K562 (cell line): ENCODE measurements around the gene AHSP. TPM values are rescaled to one million over a fixed set of nuclear protein-coding genes. Genes with fewer than 3 reads are reported as not detected.
A peak's percentile ranks its signal among the peaks of the same experiment; 100 is the strongest.

Source experiments
- ATAC-seq: fragments of 200-7000 bp; cut with Tn5 transposase; 3 replicates; pipeline ENCODE4 v1.9.1; 2020; ENCODE audit warnings: moderate library complexity
- BruUV-seq: library from RNA; stranded (reverse); fragments of 400-500 nt; replicated peaks from 2 replicates; lab custom pipeline; 2021; lab: Mats Ljungman, UMichigan
- CTCF ChIA-PET: fragments of 300-600 bp; formaldehyde crosslinking; extraction: SDS; loops from one replicate; lab custom pipeline; 2021; ENCODE audit warnings: low intra/inter-chr PET ratio; lab: Yijun Ruan, JAX
- POLR2A ChIA-PET: fragments of 300-600, 350-650 bp; sonication (Branson Sonifier 250); formaldehyde crosslinking; extraction: SDS; loops from one replicate; lab custom pipeline; 2021; ENCODE audit warnings: antibody characterized with exemption, inconsistent platforms; lab: Yijun Ruan, JAX
- DNase-seq, 4 experiments: peaks; one replicate each; pipeline versions ENCODE4 v3.0.0 to v3.0.0-alpha.2; 2011 to 2018; ENCODE audit warnings: low spot score in 3 of 4, mixed read lengths in 3 of 4; ENCODE audit errors: extremely low read depth in 1 of 4
- FAIRE-seq: peaks from 2 replicates; lab custom pipeline; 2011; peaks lifted over from hg19 to GRCh38; lab: Jason Lieb, UNC
- H2AFZ ChIP-seq: 2 replicates; pipeline ENCODE4 v1.6.0; 2011; ENCODE audit warnings: low read depth, low read length, control low read depth, inconsistent platforms
- H3K27ac ChIP-seq: fragments of 200-600 bp; 3 replicates; pipeline ENCODE4 v1.8.0; 2011; ENCODE audit warnings: low read depth, mild to moderate bottlenecking, control low read depth, inconsistent platforms, low read length, moderate library complexity, mixed read lengths; ENCODE audit errors: extremely low read depth
- H3K27me3 ChIP-seq, 2 experiments: fragments of 300-600 bp in 1 of 2; 2 replicates in 1 of 2; 3 replicates in 1 of 2; pipeline versions ENCODE4 v1.6.0 to v1.8.0; 2011; ENCODE audit warnings: inconsistent platforms in 2 of 2, low read length in 2 of 2, mild to moderate bottlenecking in 1 of 2, mixed read lengths in 1 of 2, moderate library complexity in 1 of 2; ENCODE audit not compliant: control insufficient read depth in 2 of 2, insufficient read depth in 2 of 2
- H3K36me3 ChIP-seq: fragments of 300-600 bp; 3 replicates; pipeline ENCODE4 v1.8.0; 2011; ENCODE audit warnings: mild to moderate bottlenecking, low read length, inconsistent platforms; ENCODE audit not compliant: control insufficient read depth, insufficient read depth
- H3K4me1 ChIP-seq, 2 experiments: fragments of 200-600 bp in 1 of 2; replicated peaks in 1 of 2; 2 replicates in 1 of 2; 3 replicates in 1 of 2; pipeline versions ENCODE4 v1.5.1 to v1.8.0; 2011; ENCODE audit warnings: inconsistent platforms in 2 of 2, low read length in 2 of 2, mild to moderate bottlenecking in 1 of 2, mixed read lengths in 1 of 2, moderate library complexity in 1 of 2; ENCODE audit not compliant: control insufficient read depth in 2 of 2, insufficient read depth in 2 of 2
- H3K4me2 ChIP-seq: 2 replicates; pipeline ENCODE4 v1.6.1; 2011; ENCODE audit warnings: low read length, control low read depth, inconsistent platforms, mixed read lengths; ENCODE audit not compliant: insufficient read depth
- H3K4me3 ChIP-seq: fragments of 200-600 bp; sonication (generic), shearing (Covaris generic); 2 replicates; pipeline ENCODE4 v1.5.1; 2016; ENCODE audit warnings: control low read depth, inconsistent platforms
- H3K79me2 ChIP-seq: fragments of 200-600 bp; 3 replicates; pipeline ENCODE4 v1.8.0; 2011; ENCODE audit warnings: low read length, inconsistent platforms; ENCODE audit not compliant: control insufficient read depth, insufficient read depth
- H3K9ac ChIP-seq, 2 experiments: 2 replicates each; pipeline versions ENCODE4 v1.6.0 to v1.6.1; 2011; ENCODE audit warnings: low read depth in 2 of 2, low read length in 2 of 2, control low read depth in 1 of 2, inconsistent platforms in 1 of 2, mild to moderate bottlenecking in 1 of 2, mixed read lengths in 1 of 2; ENCODE audit not compliant: insufficient read depth in 1 of 2
- H3K9me1 ChIP-seq: one replicate; pipeline ENCODE4 v1.6.0; 2011; ENCODE audit warnings: inconsistent platforms, mild to moderate bottlenecking, low read length, moderate library complexity; ENCODE audit not compliant: control insufficient read depth, insufficient read depth
- H3K9me3 ChIP-seq: replicated peaks from 2 replicates; pipeline ENCODE4 v1.5.1; 2011; ENCODE audit warnings: low read depth, low read length, inconsistent platforms; ENCODE audit not compliant: control insufficient read depth, insufficient read depth
- H4K20me1 ChIP-seq: replicated peaks from 2 replicates; pipeline ENCODE4 v1.6.1; 2011; ENCODE audit warnings: low read length, inconsistent platforms, mixed read lengths; ENCODE audit not compliant: control insufficient read depth, insufficient read depth
- ATF7 ChIP-seq: fragments of 450-650 bp; IDR thresholded peaks from 2 replicates; pipeline ENCODE4 v1.7.1; 2014; ENCODE audit warnings: mild to moderate bottlenecking, moderate library complexity
- ESRRA ChIP-seq: fragments of 450-650 bp; IDR thresholded peaks from 2 replicates; pipeline ENCODE4 v1.6.1; 2014; ENCODE audit warnings: low read depth, mild to moderate bottlenecking, moderate library complexity, borderline replicate concordance
- FOS ChIP-seq: IDR thresholded peaks from 3 replicates; pipeline ENCODE4 v1.6.1; 2011; ENCODE audit not compliant: insufficient read length; ENCODE audit errors: extremely low read depth
- HOXB6 ChIP-seq: fragments of 250-450 bp; sonication (Bioruptor Pico); IDR thresholded peaks from 2 replicates; pipeline ENCODE4 v1.5.1; 2022; ENCODE audit warnings: mild to moderate bottlenecking, borderline replicate concordance
- NFE2L1 ChIP-seq: fragments of 450-650 bp; IDR thresholded peaks from 2 replicates; pipeline ENCODE4 v1.6.1; 2016; ENCODE audit warnings: missing genetic modification characterization, low read depth, mild to moderate bottlenecking, missing compliant biosample characterization, moderate library complexity, borderline replicate concordance
- PCBP1 ChIP-seq: fragments of 200-400 bp; formaldehyde crosslinking; IDR thresholded peaks from 2 replicates; pipeline ENCODE4 v1.6.1; 2018; ENCODE audit warnings: mild to moderate bottlenecking, low read depth, low read length; ENCODE audit not compliant: poor library complexity, severe bottlenecking
- RREB1 ChIP-seq: fragments of 250-450 bp; sonication (Bioruptor Pico); IDR thresholded peaks from 2 replicates; pipeline ENCODE4 v1.4.0; 2020
- ZBTB12 ChIP-seq: fragments of 250-450 bp; sonication (Bioruptor Pico); IDR thresholded peaks from 2 replicates; pipeline ENCODE4 v1.4.0; 2020
- ZNF133 ChIP-seq: fragments of 250-450 bp; sonication (Bioruptor Pico); IDR thresholded peaks from 2 replicates; pipeline ENCODE4 v1.4.0; 2020; ENCODE audit warnings: mild to moderate bottlenecking
- WGBS: fragments of 100-300 bp; shearing (Covaris generic); methylation state at CpG from one replicate; pipeline ENCODE4 v1.1.6; 2016; ENCODE audit warnings: low coverage, mixed read lengths; ENCODE audit not compliant: insufficient coverage; ENCODE audit errors: missing lambda C conversion rate; 5-methylcytosine and 5-hydroxymethylcytosine counted together
- in situ Hi-C: fragments of 300-500 bp; cut with MboI; formaldehyde crosslinking; loops from 4 replicates; pipeline ENCODE4 v1.15.0; 2018; ENCODE audit warnings: inconsistent platforms, mixed read lengths
- intact Hi-C: fragments of 100-400 bp; cut with micrococcal nuclease; formaldehyde crosslinking; loops from 2 replicates; pipeline ENCODE4 v1.14.2; 2022
- polyA plus RNA-seq, 8 experiments: library from polyadenylated mRNA; depleted of rRNA in 4 of 8; stranded (reverse) in 5 of 8; unstranded in 3 of 8; fragments of >200 nt; fragmentation: Nextera tagmentation in 2 of 8; fragmentation: Illumina TruSeq in 1 of 8; extraction: Ambion mirVana in 2 of 8; extraction: Trizol in 1 of 8; gene quantifications; 2 replicates each; pipeline versions ENCODE4 v1.2.1 to v1.2.3, GENCODE V29; 2011 to 2014; ENCODE audit warnings: inconsistent platforms in 1 of 8, missing spikeins in 1 of 8
- total RNA-seq, 7 experiments: library from RNA; depleted of rRNA in 6 of 7; stranded (reverse); fragments of >200 nt in 6 of 7; fragmentation: Illumina TruSeq in 2 of 7; extraction: Trizol in 2 of 7; gene quantifications; 2 replicates each; pipeline versions ENCODE4 v1.2.1 to v1.2.3, GENCODE V29; 2011 to 2021; ENCODE audit warnings: low replicate concordance in 1 of 7
- TF ChIP-seq, protein P1 (sequence below): fragments of 150-350 bp; IDR thresholded peaks from 2 replicates; pipeline ENCODE4 v1.6.1; 2014; ENCODE audit warnings: low read depth, mild to moderate bottlenecking, low read length, borderline replicate concordance
- TF ChIP-seq, protein P2 (sequence below): fragments of 450-650 bp; IDR thresholded peaks from 2 replicates; pipeline ENCODE4 v1.6.1; 2016; ENCODE audit warnings: missing biosample characterization, missing genetic modification characterization

Gene AHSP
- total and polyA plus RNA-seq, 9 of the 15 experiments (the other 6 are each of a cell fraction or from before 2014, with no cell fraction given) = 6.6 to 99.1 (median 25.8) TPM

GRCh38 chr16:31478956-31479355, 48.7 kb upstream of the AHSP start:
- CTCF ChIA-PET = no interaction called here
- intact Hi-C loops = no loop called here
- FAIRE-seq = no peak
- TF ChIP-seq, protein P1, sequence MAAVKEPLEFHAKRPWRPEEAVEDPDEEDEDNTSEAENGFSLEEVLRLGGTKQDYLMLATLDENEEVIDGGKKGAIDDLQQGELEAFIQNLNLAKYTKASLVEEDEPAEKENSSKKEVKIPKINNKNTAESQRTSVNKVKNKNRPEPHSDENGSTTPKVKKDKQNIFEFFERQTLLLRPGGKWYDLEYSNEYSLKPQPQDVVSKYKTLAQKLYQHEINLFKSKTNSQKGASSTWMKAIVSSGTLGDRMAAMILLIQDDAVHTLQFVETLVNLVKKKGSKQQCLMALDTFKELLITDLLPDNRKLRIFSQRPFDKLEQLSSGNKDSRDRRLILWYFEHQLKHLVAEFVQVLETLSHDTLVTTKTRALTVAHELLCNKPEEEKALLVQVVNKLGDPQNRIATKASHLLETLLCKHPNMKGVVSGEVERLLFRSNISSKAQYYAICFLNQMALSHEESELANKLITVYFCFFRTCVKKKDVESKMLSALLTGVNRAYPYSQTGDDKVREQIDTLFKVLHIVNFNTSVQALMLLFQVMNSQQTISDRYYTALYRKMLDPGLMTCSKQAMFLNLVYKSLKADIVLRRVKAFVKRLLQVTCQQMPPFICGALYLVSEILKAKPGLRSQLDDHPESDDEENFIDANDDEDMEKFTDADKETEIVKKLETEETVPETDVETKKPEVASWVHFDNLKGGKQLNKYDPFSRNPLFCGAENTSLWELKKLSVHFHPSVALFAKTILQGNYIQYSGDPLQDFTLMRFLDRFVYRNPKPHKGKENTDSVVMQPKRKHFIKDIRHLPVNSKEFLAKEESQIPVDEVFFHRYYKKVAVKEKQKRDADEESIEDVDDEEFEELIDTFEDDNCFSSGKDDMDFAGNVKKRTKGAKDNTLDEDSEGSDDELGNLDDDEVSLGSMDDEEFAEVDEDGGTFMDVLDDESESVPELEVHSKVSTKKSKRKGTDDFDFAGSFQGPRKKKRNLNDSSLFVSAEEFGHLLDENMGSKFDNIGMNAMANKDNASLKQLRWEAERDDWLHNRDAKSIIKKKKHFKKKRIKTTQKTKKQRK = no peak
- TF ChIP-seq FOS (no peak), ZNF133 (no peak), ATF7 (no peak), RREB1 (CRISPR knock-in tag) (no peak), NFE2L1 (tag) (no peak), HOXB6 (CRISPR knock-in tag) (no peak), ESRRA (no peak), PCBP1 (no peak), ZBTB12 (no peak)
- TF ChIP-seq, protein P2, sequence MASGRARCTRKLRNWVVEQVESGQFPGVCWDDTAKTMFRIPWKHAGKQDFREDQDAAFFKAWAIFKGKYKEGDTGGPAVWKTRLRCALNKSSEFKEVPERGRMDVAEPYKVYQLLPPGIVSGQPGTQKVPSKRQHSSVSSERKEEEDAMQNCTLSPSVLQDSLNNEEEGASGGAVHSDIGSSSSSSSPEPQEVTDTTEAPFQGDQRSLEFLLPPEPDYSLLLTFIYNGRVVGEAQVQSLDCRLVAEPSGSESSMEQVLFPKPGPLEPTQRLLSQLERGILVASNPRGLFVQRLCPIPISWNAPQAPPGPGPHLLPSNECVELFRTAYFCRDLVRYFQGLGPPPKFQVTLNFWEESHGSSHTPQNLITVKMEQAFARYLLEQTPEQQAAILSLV (tag) = no peak

More at GRCh38 chr16:31478956-31479355, 48.7 kb upstream of the AHSP start:
- ATAC-seq (no peak), DNase-seq (no peak)
- H3K4me1 ChIP-seq = peaks cover 34 to 50% of the 10 kb centered on the region in 2 experiments
- H3K36me3 ChIP-seq = no peaks in the 10 kb centered on the region
- H3K9me3 ChIP-seq = no peaks in the 10 kb centered on the region
- no peak overlapping the region for H3K4me3 ChIP-seq
- in situ Hi-C loops = no loop called here
- BruUV-seq = no TSS peak
- no peaks in the 10 kb centered on the region for H3K9me1 ChIP-seq
- H3K79me2 ChIP-seq = no peaks in the 10 kb centered on the region
- H3K27me3 ChIP-seq = no peaks in the 10 kb centered on the region
- POLR2A ChIA-PET = interaction anchor here (0.6 to 0.7 kb wide), 2 partner anchors 15 to 16 kb away, joined by 3 to 4 read pairs; no protein-coding TSS in a partner anchor
- WGBS = 76% methylated on average over 3 of the region's 3 CpGs
- no peak overlapping the region for H2AFZ ChIP-seq
- no peak overlapping the region for H3K27ac ChIP-seq
- no peak overlapping the region for H3K4me2 ChIP-seq
- H3K9ac ChIP-seq = peak overlapping the region in 1 of 2 experiments; percentile 76; a peak in 1 of 4 replicates
- H4K20me1 ChIP-seq = no peaks in the 10 kb centered on the region
